GM10266 (cell line): Measurements from ENCODE around the gene HTD2.
"Not testable (repeated sequence)": the region's sequence is repeated elsewhere in the genome, so short reads cannot be mapped to it uniquely, and the experiment has no call there.

Source experiments
- DNase-seq: peaks from one replicate; pipeline ENCODE4 v3.0.0; 2012; ENCODE audit errors: extremely low spot score
- TF ChIP-seq, protein P1 (sequence below): IDR thresholded peaks from 2 replicates; pipeline ENCODE4 v1.5.1; 2012; ENCODE audit warnings: mild to moderate bottlenecking, low read depth; ENCODE audit not compliant: control insufficient read depth, insufficient read depth; ENCODE audit errors: missing control alignments

The HTD2 gene

DNA sequence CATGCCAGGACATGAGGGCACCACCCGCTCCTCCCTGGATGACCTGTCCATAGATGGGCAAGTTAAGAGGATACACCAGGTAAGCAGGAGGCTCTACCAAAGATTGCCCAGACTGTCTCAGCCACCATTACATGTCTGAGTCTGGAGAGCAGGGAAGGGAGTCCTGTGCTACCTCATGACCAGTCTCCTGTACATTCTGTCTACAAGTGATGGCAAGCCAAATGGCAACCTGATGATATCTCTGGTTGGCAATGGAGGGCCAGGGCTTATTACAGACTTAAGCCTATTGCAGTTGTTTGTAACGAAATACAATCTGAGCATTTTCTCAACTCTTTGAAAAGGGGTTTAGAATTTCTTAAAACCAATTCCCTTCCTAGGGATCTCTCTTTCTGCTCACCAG is 37.0 kb upstream of the HTD2 start:
- no peak for DNase-seq
- TF ChIP-seq, protein P1, sequence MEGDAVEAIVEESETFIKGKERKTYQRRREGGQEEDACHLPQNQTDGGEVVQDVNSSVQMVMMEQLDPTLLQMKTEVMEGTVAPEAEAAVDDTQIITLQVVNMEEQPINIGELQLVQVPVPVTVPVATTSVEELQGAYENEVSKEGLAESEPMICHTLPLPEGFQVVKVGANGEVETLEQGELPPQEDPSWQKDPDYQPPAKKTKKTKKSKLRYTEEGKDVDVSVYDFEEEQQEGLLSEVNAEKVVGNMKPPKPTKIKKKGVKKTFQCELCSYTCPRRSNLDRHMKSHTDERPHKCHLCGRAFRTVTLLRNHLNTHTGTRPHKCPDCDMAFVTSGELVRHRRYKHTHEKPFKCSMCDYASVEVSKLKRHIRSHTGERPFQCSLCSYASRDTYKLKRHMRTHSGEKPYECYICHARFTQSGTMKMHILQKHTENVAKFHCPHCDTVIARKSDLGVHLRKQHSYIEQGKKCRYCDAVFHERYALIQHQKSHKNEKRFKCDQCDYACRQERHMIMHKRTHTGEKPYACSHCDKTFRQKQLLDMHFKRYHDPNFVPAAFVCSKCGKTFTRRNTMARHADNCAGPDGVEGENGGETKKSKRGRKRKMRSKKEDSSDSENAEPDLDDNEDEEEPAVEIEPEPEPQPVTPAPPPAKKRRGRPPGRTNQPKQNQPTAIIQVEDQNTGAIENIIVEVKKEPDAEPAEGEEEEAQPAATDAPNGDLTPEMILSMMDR, result no peak

GRCh38 chr3:58270485-58270884 is 35.8 kb upstream of the HTD2 start:
- DNase-seq, result no peak
- TF ChIP-seq, protein P1, result no peak

DNA sequence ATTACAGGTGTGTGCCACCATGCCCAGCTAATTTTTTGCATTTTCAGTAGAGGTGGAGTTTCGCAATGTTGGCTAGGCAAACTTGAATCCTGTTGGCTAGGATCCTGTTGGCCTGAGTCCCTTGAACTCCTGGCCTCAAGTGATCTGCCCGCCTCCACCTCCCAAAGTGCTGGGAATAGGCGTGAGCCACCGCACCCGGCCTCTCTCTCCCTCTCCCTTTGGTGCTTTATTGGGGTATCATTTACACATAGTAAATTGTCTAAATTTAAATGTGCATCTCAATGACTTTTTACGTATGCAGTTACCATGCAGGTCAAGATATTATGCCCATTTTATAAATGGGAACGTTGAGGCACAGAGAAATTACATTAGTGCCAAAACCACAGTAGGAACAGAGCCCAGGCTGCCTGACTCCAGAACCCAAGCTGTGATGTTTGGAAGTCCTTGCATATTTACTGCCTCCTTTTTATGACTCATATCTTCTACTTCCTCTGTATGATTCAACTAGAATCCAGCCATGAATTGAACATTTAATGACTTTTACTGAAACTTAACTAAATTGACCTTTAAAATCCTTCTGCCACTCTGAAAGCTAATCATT is 34.3 kb upstream of the HTD2 start:
- DNase-seq, result no peak
- TF ChIP-seq, protein P1, result no peak

GRCh38 chr3:58272891-58273290 is 33.4 kb upstream of the HTD2 start:
- no peak for DNase-seq
- TF ChIP-seq, protein P1, result no peak

DNA sequence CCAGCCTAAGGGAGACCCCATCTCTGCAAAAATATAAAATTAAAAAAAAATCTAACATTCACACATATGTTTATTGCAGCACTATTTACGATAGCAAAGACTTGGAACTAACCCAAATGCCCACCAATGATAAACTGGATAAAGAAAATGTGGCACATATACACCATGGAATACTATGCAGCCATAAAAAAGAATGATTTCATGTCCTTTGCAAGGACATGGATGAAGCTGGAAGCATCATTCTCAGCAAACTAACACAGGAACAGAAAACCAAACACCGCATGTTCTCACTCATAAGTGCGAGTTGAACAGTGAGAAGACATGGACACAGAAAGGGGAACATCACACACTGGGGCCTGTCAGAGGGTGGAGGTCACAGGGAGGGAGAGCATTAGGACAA is 33.0 kb upstream of the HTD2 start:
- DNase-seq, result not testable (repeated sequence)

- DNase-seq, result no peak
- TF ChIP-seq, protein P1, result no peak
Measured at GRCh38 chr3:58274027-58274614, 32.2 kb upstream of the HTD2 start.

GRCh38 chr3:58281069-58281468 is 25.3 kb upstream of the HTD2 start:
- no peak for DNase-seq
- TF ChIP-seq, protein P1, result no peak

- no peak for DNase-seq
- TF ChIP-seq, protein P1, result no peak
Measured at GRCh38 chr3:58285334-58285733, 21.0 kb upstream of the HTD2 start.
